ENCODE results near the gene PWP2.
"Not testable (repeated sequence)": the region's sequence is repeated elsewhere in the genome, so short reads cannot be mapped to it uniquely, and the experiment has no call there.

Gene PWP2

GRCh38 chr21:44150255-44150654 lies 43.1 kb downstream of the PWP2 start:
- not testable (repeated sequence) for H3K4me3 ChIP-seq; H3K27ac ChIP-seq; DNase-seq (ENCODE audit: low spot score)

GRCh38 chr21:44153214-44153888 lies 46.2 kb downstream of the PWP2 start:
- H3K4me3 ChIP-seq; H3K27ac ChIP-seq; DNase-seq (ENCODE audit: low spot score): not testable (repeated sequence)

DNA sequence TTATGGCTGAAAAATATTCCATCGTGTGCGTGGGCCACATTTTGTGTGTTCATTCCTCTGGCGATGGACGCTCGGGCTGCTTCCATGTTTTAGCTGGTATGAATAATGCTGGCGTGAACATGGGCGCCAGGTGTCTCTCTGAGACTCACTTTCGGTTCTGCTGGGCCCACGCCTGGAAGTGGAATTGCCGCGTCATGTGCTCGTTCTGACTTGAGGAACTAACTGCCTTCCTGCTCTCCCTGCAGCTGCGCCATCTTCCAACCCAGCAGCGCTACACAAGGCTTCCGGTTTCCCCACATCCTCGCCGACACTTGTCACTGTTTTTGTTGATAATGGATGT lies 46.7 kb downstream of the PWP2 start:
- not testable (repeated sequence) for H3K4me3 ChIP-seq; H3K27ac ChIP-seq; DNase-seq (ENCODE audit: low spot score)

DNA sequence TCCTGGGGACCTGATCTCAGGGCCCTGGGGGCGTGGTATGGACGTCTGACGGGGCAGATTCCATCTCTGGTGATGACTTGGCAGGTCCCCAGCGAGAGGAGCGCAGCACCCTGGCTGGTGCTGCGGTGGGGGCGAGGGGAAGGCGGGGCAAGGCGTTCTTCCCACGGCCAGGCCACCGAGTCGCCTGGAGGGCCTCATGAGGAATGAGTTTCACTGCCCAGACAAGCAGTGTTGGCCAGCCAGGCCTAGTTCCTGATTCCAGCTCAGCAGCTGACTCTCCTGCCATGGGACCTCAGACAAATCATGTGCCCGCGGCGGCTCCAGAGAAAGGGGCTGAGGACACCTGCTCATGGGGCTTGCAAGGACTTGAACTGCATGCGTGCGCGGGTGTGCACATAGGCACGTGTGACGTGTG lies 47.6 kb downstream of the PWP2 start:
- not testable (repeated sequence) for H3K27ac ChIP-seq; DNase-seq (ENCODE audit: low spot score); H3K4me3 ChIP-seq

DNA sequence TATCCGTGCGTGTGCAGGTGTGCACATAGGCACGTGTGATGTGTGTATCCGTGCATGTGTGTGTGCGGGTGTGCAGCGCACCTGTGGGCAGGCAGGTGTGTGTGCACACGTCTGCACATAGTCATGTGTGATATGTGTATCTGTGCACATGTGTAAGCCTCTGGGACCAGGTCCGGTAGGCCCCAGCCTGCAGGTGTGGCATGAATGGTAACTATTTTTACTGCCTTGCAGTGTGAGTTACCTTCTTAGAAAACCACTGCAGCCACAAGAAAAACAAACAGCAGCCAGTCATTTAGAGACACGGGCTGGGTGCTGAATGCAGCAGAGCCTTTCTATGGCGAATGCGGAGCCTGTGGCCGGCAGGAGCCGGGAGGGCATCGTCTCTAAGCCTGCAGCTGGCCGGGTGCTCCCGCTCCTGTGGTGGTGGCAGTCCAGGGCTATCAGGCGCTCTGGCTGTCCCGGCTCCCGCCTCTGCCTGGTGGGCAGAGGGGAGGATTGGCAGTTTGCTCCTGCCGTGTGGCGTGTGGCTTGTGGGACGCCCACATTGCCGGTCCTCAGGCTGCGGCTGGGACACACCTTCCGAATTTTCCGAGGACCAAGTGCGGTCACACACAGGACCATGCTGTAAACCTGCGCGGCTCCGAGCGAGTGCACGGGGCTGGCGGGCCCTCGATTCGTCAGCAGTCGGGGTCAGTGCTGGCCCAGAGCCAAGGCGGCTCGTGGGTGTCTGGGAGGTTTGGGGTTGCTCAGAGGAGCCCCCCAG lies 48.2 kb downstream of the PWP2 start:
- H3K27ac ChIP-seq; DNase-seq (ENCODE audit: low spot score): not testable (repeated sequence)

DNA sequence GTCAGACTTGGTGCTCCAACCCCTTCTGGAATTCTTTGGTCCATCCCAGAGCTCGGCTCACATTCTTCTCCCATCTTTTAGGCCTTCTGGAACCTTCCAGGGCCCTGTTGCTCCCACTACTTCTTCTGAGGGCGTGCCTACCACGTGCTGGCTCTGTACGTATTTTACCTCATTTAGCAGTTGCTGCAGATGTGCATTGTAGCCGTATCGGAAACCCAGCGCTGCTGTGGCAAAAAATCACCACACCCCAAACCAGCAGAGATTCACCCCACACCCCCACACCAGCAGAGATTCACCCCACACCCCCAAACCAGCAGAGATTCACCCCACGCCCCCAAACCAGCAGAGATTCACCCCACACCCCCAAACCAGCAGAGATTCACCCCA lies 48.8 kb downstream of the PWP2 start:
- H3K4me3 ChIP-seq; DNase-seq (ENCODE audit: low spot score); H3K27ac ChIP-seq: not testable (repeated sequence)

More for the DNA sequence above, 48.2 kb downstream of the PWP2 start:
- H3K4me3 ChIP-seq, result not testable (repeated sequence)

- not testable (repeated sequence) for H3K27ac ChIP-seq; DNase-seq (ENCODE audit: low spot score)
These were observed 50.4 kb downstream of the PWP2 start for GRCh38 chr21:44157439-44158081.

GRCh38 chr21:44158082-44158468 lies 50.9 kb downstream of the PWP2 start:
- H3K4me3 ChIP-seq; DNase-seq (ENCODE audit: low spot score); H3K27ac ChIP-seq: not testable (repeated sequence)

More at GRCh38 chr21:44157439-44158081, 50.4 kb downstream of the PWP2 start:
- H3K4me3 ChIP-seq, result not testable (repeated sequence)

GRCh38 chr21:44159349-44160297 lies 52.4 kb downstream of the PWP2 start:
- not testable (repeated sequence) for H3K4me3 ChIP-seq; DNase-seq (ENCODE audit: low spot score)
- peak overlapping the region in 1 of 2 donors; percentile 41 for H3K27ac ChIP-seq

DNA sequence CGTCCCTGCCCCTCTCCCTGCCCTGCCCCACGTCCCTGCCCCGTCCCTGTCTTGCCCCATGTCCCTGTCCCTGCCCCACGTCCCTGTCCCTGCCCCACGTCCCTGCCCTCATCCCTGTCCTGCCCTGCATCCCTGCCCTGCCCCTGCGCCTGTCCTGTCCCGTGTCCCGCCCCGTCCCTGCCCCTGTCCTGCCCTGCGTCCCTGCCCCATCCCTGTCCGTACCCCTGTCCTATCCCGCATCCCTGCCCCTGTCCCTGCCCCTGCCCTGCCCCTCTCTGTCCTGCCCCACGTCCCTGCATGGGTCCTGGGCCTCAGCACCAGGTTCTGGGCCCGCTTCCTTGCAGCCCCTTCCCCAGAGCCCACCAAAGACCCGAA lies 53.1 kb downstream of the PWP2 start:
- DNase-seq (ENCODE audit: low spot score); H3K4me3 ChIP-seq; H3K27ac ChIP-seq: not testable (repeated sequence)

DNA sequence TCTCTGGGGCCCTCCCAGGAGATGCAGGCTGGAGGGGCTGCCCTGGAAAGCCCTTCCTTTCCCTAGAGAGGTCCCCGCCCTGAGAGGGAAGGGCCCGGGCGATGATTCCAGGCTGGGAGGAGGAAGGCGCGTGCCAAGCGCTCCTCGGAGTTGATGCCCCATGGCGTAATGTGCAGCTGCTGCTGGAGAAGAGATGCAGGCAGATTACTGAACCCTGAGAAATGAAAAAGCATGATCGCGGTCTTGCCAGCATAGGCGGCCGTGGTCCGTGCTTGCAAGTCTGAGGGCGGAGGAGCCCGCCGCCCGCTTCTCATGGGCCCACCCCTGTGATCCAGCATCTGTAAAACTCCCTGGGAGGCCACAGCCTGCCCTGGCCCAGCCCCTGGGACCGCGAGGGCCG lies 53.6 kb downstream of the PWP2 start:
- H3K4me3 ChIP-seq; DNase-seq (ENCODE audit: low spot score); H3K27ac ChIP-seq: not testable (repeated sequence)

GRCh38 chr21:44163167-44163653 lies 56.0 kb downstream of the PWP2 start:
- H3K4me3 ChIP-seq; DNase-seq (ENCODE audit: low spot score); H3K27ac ChIP-seq: not testable (repeated sequence)

GRCh38 chr21:44165933-44166332 lies 58.7 kb downstream of the PWP2 start:
- DNase-seq (ENCODE audit: low spot score); H3K27ac ChIP-seq; H3K4me3 ChIP-seq: not testable (repeated sequence)

- not testable (repeated sequence) for H3K4me3 ChIP-seq; DNase-seq (ENCODE audit: low spot score)
These were observed 60.3 kb downstream of the PWP2 start for GRCh38 chr21:44167527-44167926.

DNA sequence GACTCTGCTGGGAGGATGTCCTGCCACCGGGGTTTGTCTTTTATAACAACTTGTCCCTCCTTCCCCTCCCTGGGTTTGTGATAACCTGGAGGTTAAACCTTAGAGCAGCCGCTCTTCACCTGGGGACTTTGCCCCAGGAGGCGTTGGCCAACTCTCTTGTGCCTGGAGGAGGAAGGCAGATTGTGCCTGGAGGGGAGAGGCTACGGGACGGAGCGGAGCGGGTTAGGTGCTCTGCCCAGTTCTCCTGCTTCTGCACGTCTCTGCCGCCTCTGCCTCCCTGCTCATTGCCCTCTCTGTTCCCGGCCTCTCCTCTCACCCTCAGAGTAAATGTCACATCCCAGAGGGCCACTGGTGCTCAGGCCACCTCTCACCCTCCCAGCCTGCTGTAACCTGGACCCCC lies 63.1 kb downstream of the PWP2 start:
- not testable (repeated sequence) for H3K27ac ChIP-seq; DNase-seq (ENCODE audit: low spot score); H3K4me3 ChIP-seq

More at GRCh38 chr21:44167527-44167926, 60.3 kb downstream of the PWP2 start:
- not testable (repeated sequence) for H3K27ac ChIP-seq

GRCh38 chr21:44170863-44171262 lies 63.7 kb downstream of the PWP2 start:
- H3K4me3 ChIP-seq; DNase-seq (ENCODE audit: low spot score); H3K27ac ChIP-seq: not testable (repeated sequence)

DNA sequence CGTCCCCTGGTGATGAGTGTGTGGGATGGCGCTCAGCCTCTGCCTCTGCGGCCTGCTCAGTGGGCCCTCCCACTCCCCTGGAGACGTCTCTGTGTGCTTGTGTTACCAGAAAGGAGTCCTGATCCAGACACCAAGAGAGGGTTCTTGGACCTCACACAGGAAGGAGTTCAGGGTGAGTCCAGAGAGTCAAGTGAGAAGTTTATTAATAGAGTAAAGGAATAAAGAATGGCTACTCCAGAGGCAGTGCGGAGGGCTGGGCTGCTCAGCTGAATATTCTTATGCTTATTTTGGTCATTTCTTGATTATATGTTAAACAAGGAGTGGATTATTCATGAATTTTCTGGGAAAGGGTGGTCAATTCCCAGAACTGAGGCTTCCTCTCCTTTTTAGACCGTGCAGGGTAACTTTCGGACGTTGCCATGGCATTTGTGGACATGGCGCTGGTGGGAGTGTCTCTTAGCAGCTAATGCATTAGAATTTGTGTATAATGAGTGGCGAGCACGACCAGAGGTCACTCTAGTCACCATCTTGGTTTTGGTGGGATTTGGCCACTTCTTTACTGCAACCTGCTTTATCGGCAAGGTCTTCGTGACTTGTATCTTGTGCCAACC lies 64.9 kb downstream of the PWP2 start:
- not testable (repeated sequence) for H3K4me3 ChIP-seq

GRCh38 chr21:44172741-44173140 lies 65.5 kb downstream of the PWP2 start:
- DNase-seq (ENCODE audit: low spot score); H3K4me3 ChIP-seq; H3K27ac ChIP-seq: not testable (repeated sequence)

More for the DNA sequence above, 64.9 kb downstream of the PWP2 start:
- H3K27ac ChIP-seq; DNase-seq (ENCODE audit: low spot score): not testable (repeated sequence)

Data from coronary artery (tissue), 2 donors.